ENCODE measurements around the gene GPR26.

GRCh38 chr10:123744224-123744536 lies 78.0 kb downstream of the GPR26 start:
- TF ChIP-seq CTCF (IDR thresholded peaks at IDR 0.05) (no peak), POLR2A (IDR thresholded peaks at IDR 0.05) (no peak)
